ENCODE measurements around the gene HOXA2.
A peak's percentile ranks its signal among the peaks of the same experiment; 100 is the strongest.

The HOXA2 gene

GRCh38 chr7:27102581-27103442 is at the start of gene HOXA2:
Gene HOXA2 (minus strand): TSS chr7:27102683. CDS start chr7:27102500, 183 bp downstream.
- no peak for DNase-seq (ENCODE audit: low read depth)
- no peak for TF ChIP-seq MYC (IDR thresholded peaks at IDR 0.05; ENCODE audit: low read depth, low read length)
- TF ChIP-seq CTCF (IDR thresholded peaks at IDR 0.05; ENCODE audit: low read depth, low read length) = no peak
- no peak for TF ChIP-seq MAX (IDR thresholded peaks at IDR 0.05; ENCODE audit: low read depth, low read length)
- no peak for TF ChIP-seq POLR2A (IDR thresholded peaks at IDR 0.05; ENCODE audit: extremely low read depth, insufficient read length)
- H3K4me3 ChIP-seq (ENCODE audit: low read depth, low read length) = no peak within 1 kb of the TSS

- H3K4me3 ChIP-seq (ENCODE audit: low read depth, low read length) = peak overlapping the region; percentile 68
- DNase-seq (ENCODE audit: low read depth) = no peak
Observed at GRCh38 chr7:27151341-27151930, 49.0 kb upstream of the HOXA2 start.

GRCh38 chr7:27150568-27151340 is 48.3 kb upstream of the HOXA2 start:
- peak overlapping the region; percentile 68 for H3K4me3 ChIP-seq (ENCODE audit: low read depth, low read length)
- TF ChIP-seq MYC (IDR thresholded peaks at IDR 0.05; ENCODE audit: low read depth, low read length) (peak; percentile 50; the same call in 1 of the 2 replicates), POLR2A (IDR thresholded peaks at IDR 0.05; ENCODE audit: extremely low read depth, insufficient read length) (peak; percentile 29), MAX (IDR thresholded peaks at IDR 0.05; ENCODE audit: low read depth, low read length) (peak; percentile 33), CTCF (IDR thresholded peaks at IDR 0.05; ENCODE audit: low read depth, low read length) (peak; percentile 93)
- DNase-seq (ENCODE audit: low read depth) = peak; percentile 90

More at GRCh38 chr7:27151341-27151930, 49.0 kb upstream of the HOXA2 start:
- TF ChIP-seq CTCF (IDR thresholded peaks at IDR 0.05; ENCODE audit: low read depth, low read length) (peak; percentile 19), MAX (IDR thresholded peaks at IDR 0.05; ENCODE audit: low read depth, low read length) (no peak)

- H3K4me3 ChIP-seq (ENCODE audit: low read depth, low read length) = no peak overlapping the region
- DNase-seq (ENCODE audit: low read depth) = no peak
- TF ChIP-seq MAX (IDR thresholded peaks at IDR 0.05; ENCODE audit: low read depth, low read length) (no peak), POLR2A (IDR thresholded peaks at IDR 0.05; ENCODE audit: extremely low read depth, insufficient read length) (no peak), MYC (IDR thresholded peaks at IDR 0.05; ENCODE audit: low read depth, low read length) (no peak), CTCF (IDR thresholded peaks at IDR 0.05; ENCODE audit: low read depth, low read length) (no peak)
Observed at GRCh38 chr7:27149842-27150567, 47.5 kb upstream of the HOXA2 start.
